Measurements from ENCODE around the gene FOXP4.

- TF ChIP-seq EZH2phosphoT487 (IDR thresholded peaks at IDR 0.05; ENCODE audit: insufficient read depth, low read depth): no peak
- no peak for TF ChIP-seq EZH2 (IDR thresholded peaks at IDR 0.05; ENCODE audit: insufficient read depth, poor library complexity, severe bottlenecking)
Observed at GRCh38 chr6:41557335-41557734, 11.2 kb downstream of the FOXP4 start.
